ENCODE results near the gene DNAJC13.

Gene DNAJC13

GRCh38 chr3:132509096-132509495 is 91.8 kb downstream of the DNAJC13 start:
- H3K36me3 ChIP-seq (ENCODE audit: insufficient read depth, low read length), result peaks cover 85% of the 10 kb centered on the region

GRCh38 chr3:132509506-132509905 is 92.2 kb downstream of the DNAJC13 start:
- Histone ChIP-seq H3K9me3 (ENCODE audit: low read depth, low read length) (no peaks in the 10 kb centered on the region), H3K9ac (ENCODE audit: insufficient read length) (no peak overlapping the region), H3K27ac (no peak overlapping the region), H3K4me3 (no peak overlapping the region), H3K36me3 (ENCODE audit: insufficient read depth, low read length) (peaks cover 85% of the 10 kb centered on the region)
- no peak for TF ChIP-seq POLR2AphosphoS5 (IDR thresholded peaks at IDR 0.05; ENCODE audit: borderline replicate concordance, low read depth, low read length)
- no peak for TF ChIP-seq EZH2 (IDR thresholded peaks at IDR 0.05)
- TF ChIP-seq FOXP2 (optimal IDR thresholded peaks at IDR 0.05; ENCODE audit: control extremely low read depth, extremely low read length, insufficient read depth), result no peak
- DNase-seq (ENCODE audit: low read depth, low spot score), result no peak

More at GRCh38 chr3:132509096-132509495, 91.8 kb downstream of the DNAJC13 start:
- Histone ChIP-seq H3K27ac (no peak overlapping the region), H3K9ac (ENCODE audit: insufficient read length) (no peak overlapping the region), H3K9me3 (ENCODE audit: low read depth, low read length) (no peaks in the 10 kb centered on the region), H3K4me3 (no peak overlapping the region)
- DNase-seq (ENCODE audit: low read depth, low spot score), result no peak
- no peak for TF ChIP-seq EZH2 (IDR thresholded peaks at IDR 0.05)
- TF ChIP-seq FOXP2 (optimal IDR thresholded peaks at IDR 0.05; ENCODE audit: control extremely low read depth, extremely low read length, insufficient read depth), result no peak
- no peak for TF ChIP-seq POLR2AphosphoS5 (IDR thresholded peaks at IDR 0.05; ENCODE audit: borderline replicate concordance, low read depth, low read length)

- H3K9me3 ChIP-seq (ENCODE audit: low read depth, low read length), result no peaks in the 10 kb centered on the region
- no peak overlapping the region for H3K4me3 ChIP-seq
- TF ChIP-seq FOXP2 (optimal IDR thresholded peaks at IDR 0.05; ENCODE audit: control extremely low read depth, extremely low read length, insufficient read depth) (no peak), EZH2 (IDR thresholded peaks at IDR 0.05) (no peak), POLR2AphosphoS5 (IDR thresholded peaks at IDR 0.05; ENCODE audit: borderline replicate concordance, low read depth, low read length) (no peak)
- H3K9ac ChIP-seq (ENCODE audit: insufficient read length), result no peak overlapping the region
- no peak overlapping the region for H3K27ac ChIP-seq
- H3K36me3 ChIP-seq (ENCODE audit: insufficient read depth, low read length), result peaks cover 85% of the 10 kb centered on the region
- DNase-seq (ENCODE audit: low read depth, low spot score), result no peak
These were observed 95.8 kb downstream of the DNAJC13 start for GRCh38 chr3:132513057-132513456.

- Histone ChIP-seq H3K36me3 (ENCODE audit: insufficient read depth, low read length) (peaks cover 76% of the 10 kb centered on the region), H3K4me3 (no peak overlapping the region), H3K27ac (no peak overlapping the region), H3K9ac (ENCODE audit: insufficient read length) (no peak overlapping the region), H3K9me3 (ENCODE audit: low read depth, low read length) (no peaks in the 10 kb centered on the region)
- TF ChIP-seq EZH2 (IDR thresholded peaks at IDR 0.05), result no peak
- no peak for TF ChIP-seq FOXP2 (optimal IDR thresholded peaks at IDR 0.05; ENCODE audit: control extremely low read depth, extremely low read length, insufficient read depth)
- no peak for TF ChIP-seq POLR2AphosphoS5 (IDR thresholded peaks at IDR 0.05; ENCODE audit: borderline replicate concordance, low read depth, low read length)
- no peak for DNase-seq (ENCODE audit: low read depth, low spot score)
These were observed 100.0 kb downstream of the DNAJC13 start for GRCh38 chr3:132517311-132517710.

- TF ChIP-seq POLR2AphosphoS5 (IDR thresholded peaks at IDR 0.05; ENCODE audit: borderline replicate concordance, low read depth, low read length) (no peak), EZH2 (IDR thresholded peaks at IDR 0.05) (no peak), FOXP2 (optimal IDR thresholded peaks at IDR 0.05; ENCODE audit: control extremely low read depth, extremely low read length, insufficient read depth) (no peak)
- H3K9me3 ChIP-seq (ENCODE audit: low read depth, low read length), result no peaks in the 10 kb centered on the region
- H3K4me3 ChIP-seq, result no peak overlapping the region
- H3K9ac ChIP-seq (ENCODE audit: insufficient read length), result no peak overlapping the region
- DNase-seq (ENCODE audit: low read depth, low spot score), result no peak
- peaks cover 84% of the 10 kb centered on the region for H3K36me3 ChIP-seq (ENCODE audit: insufficient read depth, low read length)
- no peak overlapping the region for H3K27ac ChIP-seq
These were observed 102.6 kb downstream of the DNAJC13 start for GRCh38 chr3:132519914-132520313.

- Histone ChIP-seq H3K9ac (ENCODE audit: insufficient read length) (no peak overlapping the region), H3K4me3 (no peak overlapping the region), H3K9me3 (ENCODE audit: low read depth, low read length) (no peaks in the 10 kb centered on the region), H3K36me3 (ENCODE audit: insufficient read depth, low read length) (peaks cover 84% of the 10 kb centered on the region), H3K27ac (no peak overlapping the region)
- no peak for DNase-seq (ENCODE audit: low read depth, low spot score)
- TF ChIP-seq FOXP2 (optimal IDR thresholded peaks at IDR 0.05; ENCODE audit: control extremely low read depth, extremely low read length, insufficient read depth), result no peak
- no peak for TF ChIP-seq POLR2AphosphoS5 (IDR thresholded peaks at IDR 0.05; ENCODE audit: borderline replicate concordance, low read depth, low read length)
- TF ChIP-seq EZH2 (IDR thresholded peaks at IDR 0.05), result no peak
These were observed 104.6 kb downstream of the DNAJC13 start for GRCh38 chr3:132521901-132522300.

GRCh38 chr3:132522353-132522752 is 105.1 kb downstream of the DNAJC13 start:
- Histone ChIP-seq H3K4me3 (no peak overlapping the region), H3K27ac (no peak overlapping the region), H3K9me3 (ENCODE audit: low read depth, low read length) (no peaks in the 10 kb centered on the region), H3K9ac (ENCODE audit: insufficient read length) (no peak overlapping the region), H3K36me3 (ENCODE audit: insufficient read depth, low read length) (peaks cover 82% of the 10 kb centered on the region)
- no peak for DNase-seq (ENCODE audit: low read depth, low spot score)
- TF ChIP-seq EZH2 (IDR thresholded peaks at IDR 0.05) (no peak), FOXP2 (optimal IDR thresholded peaks at IDR 0.05; ENCODE audit: control extremely low read depth, extremely low read length, insufficient read depth) (no peak), POLR2AphosphoS5 (IDR thresholded peaks at IDR 0.05; ENCODE audit: borderline replicate concordance, low read depth, low read length) (no peak)

- peaks cover 71% of the 10 kb centered on the region for H3K36me3 ChIP-seq (ENCODE audit: insufficient read depth, low read length)
- TF ChIP-seq FOXP2 (optimal IDR thresholded peaks at IDR 0.05; ENCODE audit: control extremely low read depth, extremely low read length, insufficient read depth) (no peak), POLR2AphosphoS5 (IDR thresholded peaks at IDR 0.05; ENCODE audit: borderline replicate concordance, low read depth, low read length) (no peak), EZH2 (IDR thresholded peaks at IDR 0.05) (no peak)
- no peak overlapping the region for H3K4me3 ChIP-seq
- no peaks in the 10 kb centered on the region for H3K9me3 ChIP-seq (ENCODE audit: low read depth, low read length)
- no peak for DNase-seq (ENCODE audit: low read depth, low spot score)
- no peak overlapping the region for H3K27ac ChIP-seq
- no peak overlapping the region for H3K9ac ChIP-seq (ENCODE audit: insufficient read length)
These were observed 113.3 kb downstream of the DNAJC13 start for GRCh38 chr3:132530624-132531023.
